PC-3 (cell line): ENCODE results near the gene TXNL4B. TPM values are rescaled to one million over a fixed set of nuclear protein-coding genes. Genes with fewer than 3 reads are reported as not detected.

Source experiments
- ATAC-seq: fragments of 200-7000 bp; cut with Tn5 transposase; 2 replicates; pipeline ENCODE4 v1.9.1; 2020; ENCODE audit warnings: mild to moderate bottlenecking, moderate library complexity
- BruUV-seq: library from RNA; stranded (reverse); fragments of 400-500 nt; replicated peaks from 2 replicates; lab custom pipeline; 2021; lab: Mats Ljungman, UMichigan
- CTCF ChIA-PET: fragments of 300-600 bp; sonication (Branson Sonifier 250); formaldehyde crosslinking; loops from one replicate; lab custom pipeline; 2022; ENCODE audit warnings: antibody characterized with exemption; lab: Charles Lee
- POLR2A ChIA-PET: fragments of 300-600 bp; sonication (Branson Sonifier 250); formaldehyde crosslinking; loops from one replicate; lab custom pipeline; 2022; ENCODE audit warnings: antibody characterized with exemption; ENCODE audit not compliant: unreplicated experiment; lab: Charles Lee
- DNase-seq: peaks from one replicate; pipeline ENCODE4 v3.0.0-alpha.2; 2015
- H2AFZ ChIP-seq: fragments of 300-600 bp; sonication (generic); 2 replicates; pipeline ENCODE4 v1.6.0; 2016; ENCODE audit warnings: antibody characterized with exemption, low read length
- H3F3A ChIP-seq: fragments of 300-600 bp; sonication (generic); one replicate; pipeline ENCODE4 v1.6.0; 2017; ENCODE audit warnings: antibody characterized with exemption, low read length, control low read depth, mild to moderate bottlenecking; ENCODE audit not compliant: unreplicated experiment
- H3K27ac ChIP-seq: fragments of 300-600 bp; sonication (generic); 2 replicates; pipeline ENCODE4 v1.5.1; 2016; ENCODE audit warnings: mild to moderate bottlenecking, low read length
- H3K27me3 ChIP-seq: fragments of 300-600 bp; sonication (generic); 2 replicates; pipeline ENCODE4 v1.6.1; 2016; ENCODE audit warnings: low read length, mixed read lengths
- H3K36me3 ChIP-seq: fragments of 300-600 bp; sonication (generic); 2 replicates; pipeline ENCODE4 v1.6.1; 2016; ENCODE audit warnings: low read depth, mixed run types, low read length, mixed read lengths
- H3K4me1 ChIP-seq: fragments of 300-600 bp; sonication (generic); 2 replicates; pipeline ENCODE4 v1.5.1; 2016; ENCODE audit warnings: low read length; ENCODE audit not compliant: insufficient read depth
- H3K4me2 ChIP-seq: fragments of 300-600 bp; sonication (generic); 2 replicates; pipeline ENCODE4 v1.6.0; 2016; ENCODE audit warnings: low read length
- H3K4me3 ChIP-seq: fragments of 300-600 bp; sonication (generic); 2 replicates; pipeline ENCODE4 v1.5.1; 2016; ENCODE audit warnings: mild to moderate bottlenecking, low read length, mixed read lengths
- H3K79me2 ChIP-seq: fragments of 300-600 bp; sonication (generic); 2 replicates; pipeline ENCODE4 v1.6.1; 2017; ENCODE audit warnings: low read length, mixed read lengths
- H3K9ac ChIP-seq: fragments of 300-600 bp; sonication (generic); 2 replicates; pipeline ENCODE4 v1.6.0; 2016; ENCODE audit warnings: mild to moderate bottlenecking, low read length
- H3K9me2 ChIP-seq: fragments of 300-600 bp; sonication (generic); replicated peaks from 2 replicates; pipeline ENCODE4 v1.6.1; 2016; ENCODE audit warnings: mixed run types, low read length, mixed read lengths
- H3K9me3 ChIP-seq: fragments of 300-600 bp; sonication (generic); 2 replicates; pipeline ENCODE4 v1.6.1; 2016; ENCODE audit warnings: low read length, mixed read lengths
- H4K20me1 ChIP-seq: fragments of 300-600 bp; sonication (generic); 2 replicates; pipeline ENCODE4 v1.6.1; 2016; ENCODE audit warnings: low read length, mixed read lengths
- EZH2 ChIP-seq: fragments of 300-600 bp; sonication (generic); IDR thresholded peaks from one replicate; pipeline ENCODE4 v1.6.1; 2017; ENCODE audit warnings: antibody characterized with exemption, mild to moderate bottlenecking, low read length; ENCODE audit not compliant: unreplicated experiment
- EZH2phosphoT487 ChIP-seq: fragments of 300-600 bp; sonication (generic); IDR thresholded peaks from 2 replicates; pipeline ENCODE4 v1.6.1; 2018; ENCODE audit warnings: mild to moderate bottlenecking, antibody characterized with exemption, low read length, borderline replicate concordance
- intact Hi-C: fragments of 100-400 bp; cut with micrococcal nuclease; formaldehyde crosslinking; loops from 2 replicates; pipeline ENCODE4 v1.9.0; 2023
- total RNA-seq: library from RNA; depleted of rRNA; stranded (reverse); fragments of >200 nt; gene quantifications from 2 replicates; pipeline ENCODE4 v1.2.3, GENCODE V29; 2014
- TF ChIP-seq, protein P1 (sequence below): fragments of 300-600 bp; sonication (generic); conservative IDR thresholded peaks from 2 replicates; pipeline ENCODE4 v1.5.1; 2017; ENCODE audit warnings: antibody characterized with exemption, low read depth, mild to moderate bottlenecking, low read length

The TXNL4B gene
- total RNA-seq, 1 experiment from 2014 or later = 9.6 TPM

DNA sequence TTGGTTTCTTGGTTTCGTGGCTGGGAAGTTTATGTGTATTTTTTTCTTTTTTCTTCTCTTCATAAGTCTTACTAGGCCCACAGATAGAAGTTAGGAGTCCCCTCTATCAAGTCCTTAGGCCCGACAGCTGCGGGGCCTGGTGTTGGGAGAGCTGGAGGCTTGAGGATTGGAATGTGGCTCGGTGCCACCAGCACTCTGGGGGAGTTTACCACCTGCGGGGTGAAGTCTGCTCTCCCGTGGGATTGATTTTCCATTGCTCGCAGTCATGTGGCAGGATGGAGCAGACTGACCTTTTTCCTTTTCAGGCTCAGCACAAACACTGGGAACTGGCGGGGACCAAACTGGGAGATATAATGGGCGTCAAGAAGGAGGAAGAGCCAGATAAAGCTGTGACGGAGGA, 7.8 kb upstream of the TXNL4B start:
- Histone ChIP-seq H3F3A (no peaks in the 10 kb centered on the region), H3K4me1 (no peaks in the 10 kb centered on the region), H3K27ac (no peak overlapping the region), H3K36me3 (peaks cover 22% of the 10 kb centered on the region; the same call in 1 of the 2 replicates), H4K20me1 (no peaks in the 10 kb centered on the region), H3K9me3 (no peaks in the 10 kb centered on the region), H3K9ac (no peak overlapping the region), H2AFZ (no peak overlapping the region), H3K4me2 (no peak overlapping the region), H3K9me2 (no peaks in the 10 kb centered on the region), H3K79me2 (peaks cover 2% of the 10 kb centered on the region; the same call in 1 of the 2 replicates), H3K4me3 (no peak overlapping the region), H3K27me3 (no peaks in the 10 kb centered on the region)
- ATAC-seq (no peak), DNase-seq (no peak)
- TF ChIP-seq, protein P1, sequence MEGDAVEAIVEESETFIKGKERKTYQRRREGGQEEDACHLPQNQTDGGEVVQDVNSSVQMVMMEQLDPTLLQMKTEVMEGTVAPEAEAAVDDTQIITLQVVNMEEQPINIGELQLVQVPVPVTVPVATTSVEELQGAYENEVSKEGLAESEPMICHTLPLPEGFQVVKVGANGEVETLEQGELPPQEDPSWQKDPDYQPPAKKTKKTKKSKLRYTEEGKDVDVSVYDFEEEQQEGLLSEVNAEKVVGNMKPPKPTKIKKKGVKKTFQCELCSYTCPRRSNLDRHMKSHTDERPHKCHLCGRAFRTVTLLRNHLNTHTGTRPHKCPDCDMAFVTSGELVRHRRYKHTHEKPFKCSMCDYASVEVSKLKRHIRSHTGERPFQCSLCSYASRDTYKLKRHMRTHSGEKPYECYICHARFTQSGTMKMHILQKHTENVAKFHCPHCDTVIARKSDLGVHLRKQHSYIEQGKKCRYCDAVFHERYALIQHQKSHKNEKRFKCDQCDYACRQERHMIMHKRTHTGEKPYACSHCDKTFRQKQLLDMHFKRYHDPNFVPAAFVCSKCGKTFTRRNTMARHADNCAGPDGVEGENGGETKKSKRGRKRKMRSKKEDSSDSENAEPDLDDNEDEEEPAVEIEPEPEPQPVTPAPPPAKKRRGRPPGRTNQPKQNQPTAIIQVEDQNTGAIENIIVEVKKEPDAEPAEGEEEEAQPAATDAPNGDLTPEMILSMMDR = no peak
- TF ChIP-seq EZH2phosphoT487 = no peak
- no peak for TF ChIP-seq EZH2
- ChIA-PET CTCF (no interaction called here), POLR2A (no interaction called here)
- intact Hi-C loops = no loop called here
- no TSS peak for BruUV-seq

DNA sequence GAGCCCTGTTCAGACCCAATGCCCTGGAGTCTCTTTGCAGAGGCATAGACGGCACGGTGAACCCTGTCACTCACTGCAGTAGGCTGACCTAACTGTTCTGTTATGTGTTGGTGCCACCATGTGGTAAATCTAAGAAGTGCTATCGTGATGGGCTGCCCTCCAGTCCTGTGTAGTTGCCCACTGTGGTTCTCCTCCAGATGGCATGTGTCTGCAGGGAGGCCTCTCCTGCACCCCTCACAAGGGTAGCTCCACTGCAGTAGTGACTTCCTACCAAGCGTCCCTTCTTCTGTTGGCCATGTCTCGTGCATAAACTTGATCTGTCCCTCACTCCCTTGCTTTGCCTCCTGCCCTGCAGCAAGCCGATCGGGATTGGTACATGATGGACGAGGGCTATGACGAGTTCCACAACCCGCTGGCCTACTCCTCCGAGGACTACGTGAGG, 6.0 kb upstream of the TXNL4B start:
- Histone ChIP-seq H3F3A (no peaks in the 10 kb centered on the region), H3K4me2 (no peak overlapping the region), H3K9me3 (no peaks in the 10 kb centered on the region), H4K20me1 (no peaks in the 10 kb centered on the region), H2AFZ (no peak overlapping the region), H3K9me2 (no peaks in the 10 kb centered on the region), H3K27ac (no peak overlapping the region), H3K36me3 (peaks cover 23% of the 10 kb centered on the region; the same call in 1 of the 2 replicates), H3K4me1 (peaks cover 8% of the 10 kb centered on the region; the same call in 1 of the 2 replicates), H3K4me3 (no peak overlapping the region), H3K27me3 (no peaks in the 10 kb centered on the region), H3K9ac (no peak overlapping the region), H3K79me2 (peaks cover 20% of the 10 kb centered on the region)
- no TSS peak for BruUV-seq
- ChIA-PET POLR2A (no interaction called here), CTCF (no interaction called here)
- peak; percentile 90 for ATAC-seq
- TF ChIP-seq, protein P1 = peak; percentile 66
- TF ChIP-seq EZH2phosphoT487 = no peak
- intact Hi-C loops = loop anchor here (1.0 to 10.0 kb wide), 2 partner anchors 33 to 95 kb away; partner anchors contain the start of genes DHODH and PKD1L3
- peak; percentile 63 for DNase-seq

DNA sequence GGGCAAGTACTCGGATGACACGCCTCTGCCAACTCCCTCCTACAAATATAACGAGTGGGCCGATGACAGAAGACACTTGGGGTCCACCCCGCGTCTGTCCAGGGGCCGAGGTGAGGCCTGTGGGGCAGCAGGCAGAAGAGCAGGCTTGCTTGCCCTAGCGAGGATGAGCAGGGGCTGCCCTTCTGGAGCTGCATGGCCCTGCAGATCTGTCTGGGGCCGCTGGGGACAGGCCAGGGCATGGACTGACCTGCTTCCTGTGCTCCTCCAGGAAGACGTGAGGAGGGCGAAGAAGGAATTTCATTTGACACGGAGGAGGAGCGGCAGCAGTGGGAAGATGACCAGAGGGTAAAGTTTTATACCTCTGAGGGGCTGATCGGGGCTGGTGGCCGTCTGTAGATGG, 5.5 kb upstream of the TXNL4B start:
- Histone ChIP-seq H3K36me3 (peaks cover 20% of the 10 kb centered on the region; the same call in 1 of the 2 replicates), H3K4me3 (no peak overlapping the region), H3K79me2 (peaks cover 24% of the 10 kb centered on the region), H3K4me2 (no peak overlapping the region), H3K27me3 (no peaks in the 10 kb centered on the region), H3K9me3 (no peaks in the 10 kb centered on the region), H3F3A (no peaks in the 10 kb centered on the region), H2AFZ (no peak overlapping the region), H3K9ac (no peak overlapping the region), H3K4me1 (peaks cover 8% of the 10 kb centered on the region; the same call in 1 of the 2 replicates), H3K9me2 (no peaks in the 10 kb centered on the region), H3K27ac (no peak overlapping the region), H4K20me1 (no peaks in the 10 kb centered on the region)
- no peak; the same call in 1 of the 2 replicates for ATAC-seq
- POLR2A ChIA-PET = no interaction called here
- TF ChIP-seq EZH2phosphoT487 = no peak
- TF ChIP-seq, protein P1 = no peak
- no TSS peak for BruUV-seq
- intact Hi-C loops = loop anchor here (1.0 to 10.0 kb wide), 2 partner anchors 33 to 94 kb away; partner anchors contain the start of genes DHODH and PKD1L3
- DNase-seq = no peak
- CTCF ChIA-PET = no interaction called here
